Gastrocnemius medialis (tissue), 4 donors: ENCODE data around the gene PYY.

Experiments used
- POLR2A ChIP-seq, 2 donors: fragments of 450-650 bp; IDR thresholded peaks; one replicate each; pipeline ENCODE4 v1.6.1; 2017; ENCODE audit warnings: antibody characterized with exemption in 2 of 2, mild to moderate bottlenecking in 2 of 2, moderate library complexity in 2 of 2
- TF ChIP-seq, protein P1 (sequence below), 5 experiments: fragments of 450-650 bp in 3 of 5; fragments of 200-600 bp in 2 of 5; sonication (generic) in 2 of 5; IDR thresholded peaks in 4 of 5; conservative IDR thresholded peaks in 1 of 5; 1 replicate in 4 of 5; 2 replicates in 1 of 5; pipeline ENCODE4 v1.5.1; 2016 to 2019; ENCODE audit warnings: antibody characterized with exemption in 5 of 5, mild to moderate bottlenecking in 3 of 5, moderate library complexity in 3 of 5

DNA sequence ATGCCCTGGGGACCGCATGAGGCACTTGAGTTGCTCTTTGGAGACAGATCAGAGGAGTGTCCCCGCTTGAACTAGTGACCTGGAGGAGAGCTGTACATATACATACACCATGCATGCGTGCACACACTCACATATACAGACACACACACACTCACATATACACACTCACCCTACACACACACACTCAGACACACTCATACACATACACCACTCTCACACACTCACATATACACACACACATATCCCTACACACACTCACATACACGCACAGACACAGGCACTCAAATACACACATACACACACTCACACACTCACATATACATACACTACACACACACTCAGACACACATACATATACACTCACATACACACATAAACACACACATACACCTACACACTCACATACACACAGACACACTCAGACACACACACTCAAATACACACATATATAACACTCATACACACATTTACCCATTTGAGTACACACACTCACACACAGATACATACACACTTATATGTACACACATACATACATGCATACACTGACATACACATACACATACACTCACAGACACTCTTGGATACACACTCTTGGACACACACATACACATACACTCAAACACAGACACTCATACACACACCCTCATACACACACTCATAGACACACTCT is 41.0 kb downstream of the PYY start:
- TF ChIP-seq, protein P1, sequence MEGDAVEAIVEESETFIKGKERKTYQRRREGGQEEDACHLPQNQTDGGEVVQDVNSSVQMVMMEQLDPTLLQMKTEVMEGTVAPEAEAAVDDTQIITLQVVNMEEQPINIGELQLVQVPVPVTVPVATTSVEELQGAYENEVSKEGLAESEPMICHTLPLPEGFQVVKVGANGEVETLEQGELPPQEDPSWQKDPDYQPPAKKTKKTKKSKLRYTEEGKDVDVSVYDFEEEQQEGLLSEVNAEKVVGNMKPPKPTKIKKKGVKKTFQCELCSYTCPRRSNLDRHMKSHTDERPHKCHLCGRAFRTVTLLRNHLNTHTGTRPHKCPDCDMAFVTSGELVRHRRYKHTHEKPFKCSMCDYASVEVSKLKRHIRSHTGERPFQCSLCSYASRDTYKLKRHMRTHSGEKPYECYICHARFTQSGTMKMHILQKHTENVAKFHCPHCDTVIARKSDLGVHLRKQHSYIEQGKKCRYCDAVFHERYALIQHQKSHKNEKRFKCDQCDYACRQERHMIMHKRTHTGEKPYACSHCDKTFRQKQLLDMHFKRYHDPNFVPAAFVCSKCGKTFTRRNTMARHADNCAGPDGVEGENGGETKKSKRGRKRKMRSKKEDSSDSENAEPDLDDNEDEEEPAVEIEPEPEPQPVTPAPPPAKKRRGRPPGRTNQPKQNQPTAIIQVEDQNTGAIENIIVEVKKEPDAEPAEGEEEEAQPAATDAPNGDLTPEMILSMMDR (IDR thresholded peaks at IDR 0.05 in 4 of 5, conservative IDR thresholded peaks at IDR 0.05 in 1 of 5), result no peak
- TF ChIP-seq POLR2A (IDR thresholded peaks at IDR 0.05), result no peak
